HL-60 (cell line): Measurements from ENCODE around the gene RAB11B.

Source experiments
- CTCF ChIP-seq: IDR thresholded peaks from one replicate; pipeline ENCODE4 v1.5.1; 2011; ENCODE audit warnings: low read length, control low read depth, inconsistent platforms; ENCODE audit not compliant: insufficient read depth
- GABPA ChIP-seq: IDR thresholded peaks from 2 replicates; pipeline ENCODE4 v1.6.1; 2012; ENCODE audit warnings: low read depth
- POLR2AphosphoS5 ChIP-seq: IDR thresholded peaks from 2 replicates; pipeline ENCODE4 v1.6.1; 2012; ENCODE audit warnings: low read depth
- REST ChIP-seq: IDR thresholded peaks from 2 replicates; pipeline ENCODE4 v1.6.1; 2012; ENCODE audit warnings: low read depth; ENCODE audit not compliant: insufficient replicate concordance
- SPI1 ChIP-seq: IDR thresholded peaks from 2 replicates; pipeline ENCODE4 v1.6.1; 2012; ENCODE audit warnings: low read depth, mild to moderate bottlenecking, borderline replicate concordance

DNA sequence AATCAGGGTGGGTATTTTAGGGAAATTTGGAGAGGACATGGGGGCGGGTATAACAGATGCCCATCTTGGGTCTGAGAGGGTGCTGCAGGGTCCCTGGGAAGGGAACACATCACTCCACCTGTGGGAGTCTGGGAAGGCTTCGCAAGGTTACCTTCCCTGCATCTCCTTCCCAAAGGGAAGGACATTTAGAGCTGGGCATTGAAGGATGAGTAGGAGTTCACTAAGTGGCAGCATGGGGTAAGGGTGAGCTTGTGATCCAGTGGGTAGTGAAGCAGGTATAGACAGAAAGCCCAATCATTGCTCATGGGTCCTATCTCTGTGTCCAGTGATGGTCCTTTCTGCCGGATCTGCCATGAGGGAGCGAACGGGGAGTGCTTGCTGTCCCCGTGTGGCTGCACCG lies 36.1 kb downstream of the RAB11B start:
- TF ChIP-seq POLR2AphosphoS5 (no peak), CTCF (no peak), REST (no peak), GABPA (no peak), SPI1 (no peak)
